Lower leg skin (tissue), 4 donors: ENCODE results near the gene ST3GAL6. TPM values are rescaled to one million over a fixed set of nuclear protein-coding genes. Genes with fewer than 3 reads are reported as not detected.
A peak's percentile ranks its signal among the peaks of the same experiment; 100 is the strongest.

Source experiments
- DNase-seq, 2 donors: peaks; one replicate each; pipeline ENCODE4 v3.0.0-alpha.2; 2019; ENCODE audit warnings: low spot score in 2 of 2
- H3K4me3 ChIP-seq: fragments of 200-600 bp; sonication (generic); 2 replicates; pipeline ENCODE4 v1.5.1; 2017; ENCODE audit warnings: mild to moderate bottlenecking, low read depth; ENCODE audit not compliant: poor library complexity, severe bottlenecking
- CTCF ChIP-seq, 3 donors: fragments of 450-650 bp; IDR thresholded peaks; one replicate each; pipeline ENCODE4 v1.5.1; 2016; ENCODE audit warnings: antibody characterized with exemption in 3 of 3, mild to moderate bottlenecking in 3 of 3, moderate library complexity in 2 of 3
- POLR2A ChIP-seq, 2 donors: fragments of 450-650 bp; IDR thresholded peaks; one replicate each; pipeline ENCODE4 v1.6.1; 2016 to 2017; ENCODE audit warnings: antibody characterized with exemption in 2 of 2, mild to moderate bottlenecking in 1 of 2, moderate library complexity in 1 of 2
- whole genome bisulfite sequencing, 2 donors: methylation state at CpG; one replicate each; pipeline ENCODE4 v1.1.5; 2018; 5-methylcytosine and 5-hydroxymethylcytosine counted together
- intact Hi-C: fragments of 100-400 bp; cut with DNase I; formaldehyde crosslinking; loops from one replicate; pipeline ENCODE4 v1.15.0; 2023; ENCODE audit warnings: low total_unique reads
- total RNA-seq, 4 donors: library from RNA; depleted of rRNA; stranded (reverse); fragments of >200 nt; gene quantifications; one replicate each; pipeline ENCODE4 v1.1.0, GENCODE V29; 2016

Gene ST3GAL6
- total RNA-seq, 4 donors from 2014 or later, result 19.2 to 40.8 (median 24.3) TPM

DNA sequence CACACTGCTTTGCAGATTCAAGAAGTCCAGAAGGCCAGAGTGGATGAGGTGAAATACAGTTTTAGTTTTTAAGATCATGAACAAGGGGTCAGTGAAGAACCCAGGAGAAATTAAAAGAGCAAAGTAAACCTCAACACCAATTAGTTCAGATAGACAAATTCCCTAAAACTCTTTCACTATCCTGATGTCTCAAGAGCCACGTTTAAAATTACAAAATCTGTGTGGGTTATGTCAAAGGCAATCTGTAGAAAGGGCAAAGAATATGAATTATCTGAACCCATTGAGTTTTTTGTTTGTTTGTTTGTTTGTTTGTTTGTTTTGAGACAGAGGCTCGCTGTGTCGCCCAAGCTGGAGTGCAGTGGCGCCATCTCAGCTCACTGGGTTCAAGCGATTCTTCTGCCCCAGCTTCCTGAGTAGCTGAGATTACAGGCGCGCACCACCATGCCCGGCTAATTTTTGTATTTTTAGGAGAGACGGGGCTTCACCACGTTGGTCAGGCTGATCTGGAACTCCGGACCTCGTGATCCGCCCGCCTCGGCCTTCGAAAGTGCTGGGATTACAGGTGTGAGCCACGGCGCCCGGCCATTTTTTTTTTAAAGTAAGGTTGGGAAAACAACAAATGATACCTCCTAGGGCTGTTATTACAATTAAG is 32.1 kb upstream of the ST3GAL6 start:
- intact Hi-C loops, result no loop called here
- 92 to 94% methylated on average over 19 of the region's 19 CpGs for WGBS, 2 donors
- no peak for TF ChIP-seq CTCF (IDR thresholded peaks at IDR 0.05)
- TF ChIP-seq POLR2A (IDR thresholded peaks at IDR 0.05), result no peak
- no peak overlapping the region for H3K4me3 ChIP-seq
- DNase-seq, result no peak

- intact Hi-C loops, result no loop called here
- WGBS, 2 donors, result 1 to 3% methylated on average over 12 of the region's 12 CpGs
- peak overlapping the region; percentile 57 for H3K4me3 ChIP-seq
- no peak for TF ChIP-seq CTCF (IDR thresholded peaks at IDR 0.05)
- no peak for TF ChIP-seq POLR2A (IDR thresholded peaks at IDR 0.05)
- no peak for DNase-seq
Measured at GRCh38 chr3:98731720-98732285, 31.3 kb upstream of the ST3GAL6 start.

DNA sequence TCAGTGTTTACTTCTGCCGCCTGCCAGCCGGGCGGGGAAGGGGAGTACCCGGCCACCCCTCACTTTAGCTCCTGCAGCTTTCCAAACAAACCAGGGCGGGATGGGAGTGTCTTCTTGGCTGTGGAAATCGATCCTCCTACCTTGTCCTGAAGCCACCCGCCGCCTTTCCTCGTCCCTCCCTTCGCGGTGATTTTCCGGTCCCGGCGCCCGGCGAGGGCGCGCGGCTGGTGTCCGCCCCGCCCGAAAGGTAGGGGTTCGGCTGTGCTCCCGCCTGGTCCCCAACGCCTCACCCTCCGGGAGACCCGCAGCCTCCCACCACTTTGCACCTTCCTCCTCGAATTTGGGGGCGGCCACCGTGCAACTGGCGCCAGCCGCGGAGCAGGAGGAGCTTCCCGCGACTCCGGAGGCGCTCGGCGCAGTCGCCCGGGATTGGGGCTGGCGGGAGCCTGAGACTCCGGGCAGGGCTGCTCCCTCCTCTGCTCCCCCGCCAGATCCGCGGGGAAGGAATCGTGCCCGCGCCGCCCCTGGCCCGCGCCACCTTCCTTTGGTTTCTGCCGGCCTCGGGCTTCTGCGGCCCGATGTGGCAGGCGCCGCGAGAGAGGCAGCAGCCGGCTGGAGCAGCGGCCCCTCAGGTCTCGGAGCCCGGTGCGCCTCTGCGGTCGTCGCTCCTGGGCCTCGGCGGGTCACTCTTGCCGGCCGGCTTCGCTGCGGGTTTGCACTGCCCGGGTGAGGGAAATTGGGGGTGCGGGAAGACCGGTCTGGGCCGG is 30.7 kb upstream of the ST3GAL6 start:
- peak; percentile 65 to 87 for DNase-seq

DNA sequence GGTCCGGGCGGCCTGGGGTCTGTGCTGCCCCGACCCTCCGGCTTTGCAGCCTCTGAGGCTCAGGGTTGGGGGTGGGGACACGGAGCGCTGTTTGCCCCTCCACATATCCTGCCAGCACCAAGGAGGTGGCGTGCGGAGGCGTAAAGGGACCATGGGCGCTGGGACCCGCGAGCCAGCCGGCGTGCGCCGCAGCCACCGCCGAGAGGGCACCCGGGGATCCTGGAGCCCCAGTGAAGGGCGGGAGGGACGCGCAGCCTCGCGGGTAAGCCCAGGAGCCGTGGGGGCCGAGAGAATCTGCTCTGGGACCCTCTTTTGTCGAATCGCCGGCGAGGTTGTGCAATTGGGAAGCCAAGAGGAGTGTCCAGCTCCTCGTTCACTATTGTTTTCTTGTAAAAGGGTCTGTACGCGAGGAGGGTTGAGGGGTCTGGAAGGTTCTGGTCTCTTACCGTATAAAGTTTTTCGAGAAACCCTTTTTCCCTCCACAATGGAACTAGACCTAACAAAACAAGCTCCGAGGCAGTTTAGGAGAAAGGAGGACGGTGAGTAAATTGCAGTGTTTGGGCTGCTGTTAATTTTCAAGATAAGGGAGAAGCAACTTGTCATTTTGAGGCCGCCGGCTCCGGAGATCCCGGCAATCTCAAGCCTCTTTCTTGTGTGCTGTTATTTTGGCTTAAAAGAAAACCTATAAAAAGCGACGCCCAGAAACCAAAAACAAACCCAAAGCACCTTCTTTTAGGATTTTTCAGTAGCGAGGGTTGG is 29.9 kb upstream of the ST3GAL6 start:
- WGBS, 2 donors, result 0 to 1% methylated on average over 29 to 40 of the region's 44 CpGs
- intact Hi-C loops, result no loop called here
- no peak for TF ChIP-seq POLR2A (IDR thresholded peaks at IDR 0.05)
- no peak for TF ChIP-seq CTCF (IDR thresholded peaks at IDR 0.05)
- H3K4me3 ChIP-seq, result peak overlapping the region; percentile 57
- DNase-seq, result peak in 1 of 2 donors; percentile 86

More for the DNA sequence above, 30.7 kb upstream of the ST3GAL6 start:
- TF ChIP-seq CTCF (IDR thresholded peaks at IDR 0.05) (no peak), POLR2A (IDR thresholded peaks at IDR 0.05) (no peak)
- peak overlapping the region; percentile 57 for H3K4me3 ChIP-seq
- intact Hi-C loops, result no loop called here
- WGBS, 2 donors, result 0 to 1% methylated on average over 21 to 64 of the region's 77 CpGs

DNA sequence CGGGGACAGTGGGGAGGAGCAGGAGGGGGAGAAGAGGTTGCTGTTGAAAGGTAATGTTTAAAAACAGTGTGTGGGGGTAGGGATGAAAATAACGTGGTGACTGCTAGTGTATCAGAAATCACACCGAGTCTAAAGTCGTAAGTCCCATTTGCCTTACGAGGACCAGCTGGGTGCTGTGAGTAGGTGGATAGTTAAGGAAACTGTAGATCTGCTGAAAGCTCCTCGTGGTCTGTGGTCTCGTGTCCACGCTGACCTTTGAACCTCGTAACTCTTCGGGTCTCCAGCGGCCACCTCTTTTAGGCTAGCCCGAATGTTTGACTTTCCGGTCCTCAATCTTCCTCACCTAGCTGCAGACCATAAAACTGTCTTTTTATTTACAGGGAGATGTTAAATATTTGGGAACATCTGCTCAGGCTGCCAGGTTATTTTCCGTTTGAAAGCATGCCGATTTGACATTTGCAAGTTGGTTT is 29.3 kb upstream of the ST3GAL6 start:
- intact Hi-C loops, result no loop called here
- TF ChIP-seq POLR2A (IDR thresholded peaks at IDR 0.05) (no peak), CTCF (IDR thresholded peaks at IDR 0.05) (no peak)
- 6 to 8% methylated on average over 15 of the region's 15 CpGs for WGBS, 2 donors
- peak overlapping the region; percentile 57 for H3K4me3 ChIP-seq
- no peak for DNase-seq
